ENCODE data around the gene RASAL2.

DNA sequence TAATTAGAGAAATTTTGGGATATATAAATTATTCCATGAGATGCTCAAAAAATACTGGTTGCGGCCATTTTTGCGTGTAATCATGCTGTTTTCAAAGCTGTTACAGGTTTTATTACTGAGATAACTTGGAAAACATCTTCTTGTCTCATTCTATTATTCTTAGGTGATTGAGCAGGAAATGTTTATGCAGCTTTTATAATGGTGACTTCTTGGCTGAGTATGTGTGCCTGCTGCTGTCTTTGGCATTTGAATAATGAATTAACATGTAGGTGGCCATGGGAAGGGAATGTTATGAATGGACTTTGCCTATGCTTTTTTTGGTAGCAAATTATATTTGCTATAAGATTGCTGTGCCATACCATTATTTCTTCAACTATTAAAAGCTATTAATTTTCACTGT is 52.5 kb downstream of the RASAL2 start:
- TF ChIP-seq POLR2A (IDR thresholded peaks at IDR 0.05): no peak
- TF ChIP-seq, protein P1, sequence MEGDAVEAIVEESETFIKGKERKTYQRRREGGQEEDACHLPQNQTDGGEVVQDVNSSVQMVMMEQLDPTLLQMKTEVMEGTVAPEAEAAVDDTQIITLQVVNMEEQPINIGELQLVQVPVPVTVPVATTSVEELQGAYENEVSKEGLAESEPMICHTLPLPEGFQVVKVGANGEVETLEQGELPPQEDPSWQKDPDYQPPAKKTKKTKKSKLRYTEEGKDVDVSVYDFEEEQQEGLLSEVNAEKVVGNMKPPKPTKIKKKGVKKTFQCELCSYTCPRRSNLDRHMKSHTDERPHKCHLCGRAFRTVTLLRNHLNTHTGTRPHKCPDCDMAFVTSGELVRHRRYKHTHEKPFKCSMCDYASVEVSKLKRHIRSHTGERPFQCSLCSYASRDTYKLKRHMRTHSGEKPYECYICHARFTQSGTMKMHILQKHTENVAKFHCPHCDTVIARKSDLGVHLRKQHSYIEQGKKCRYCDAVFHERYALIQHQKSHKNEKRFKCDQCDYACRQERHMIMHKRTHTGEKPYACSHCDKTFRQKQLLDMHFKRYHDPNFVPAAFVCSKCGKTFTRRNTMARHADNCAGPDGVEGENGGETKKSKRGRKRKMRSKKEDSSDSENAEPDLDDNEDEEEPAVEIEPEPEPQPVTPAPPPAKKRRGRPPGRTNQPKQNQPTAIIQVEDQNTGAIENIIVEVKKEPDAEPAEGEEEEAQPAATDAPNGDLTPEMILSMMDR (IDR thresholded peaks at IDR 0.05): no peak
